HG03354 (cell line): ENCODE data around the gene LYPD6.

Experiments
- ATAC-seq: cut with Tn5 transposase; IDR thresholded peaks from one replicate; pipeline ENCODE4 v1.9.1; 2021; ENCODE audit warnings: mild to moderate bottlenecking; ENCODE audit not compliant: unreplicated experiment, poor library complexity, severe bottlenecking

Gene LYPD6

GRCh38 chr2:149344105-149344504 lies 13.7 kb downstream of the LYPD6 start:
- ATAC-seq = no peak

- no peak for ATAC-seq
These were observed 15.9 kb downstream of the LYPD6 start for GRCh38 chr2:149346272-149346671.

- ATAC-seq = no peak
These were observed 17.9 kb downstream of the LYPD6 start for GRCh38 chr2:149348291-149348690.

GRCh38 chr2:149353421-149353820 lies 23.0 kb downstream of the LYPD6 start:
- no peak for ATAC-seq

GRCh38 chr2:149355716-149356422 lies 25.5 kb downstream of the LYPD6 start:
- ATAC-seq = no peak

- no peak for ATAC-seq
These were observed 26.7 kb downstream of the LYPD6 start for GRCh38 chr2:149357058-149357457.

GRCh38 chr2:149360106-149360505 lies 29.7 kb downstream of the LYPD6 start:
- ATAC-seq = no peak

GRCh38 chr2:149363958-149364357 lies 33.6 kb downstream of the LYPD6 start:
- no peak for ATAC-seq

GRCh38 chr2:149364839-149365238 lies 34.5 kb downstream of the LYPD6 start:
- ATAC-seq = no peak

- ATAC-seq = no peak
These were observed 35.7 kb downstream of the LYPD6 start for GRCh38 chr2:149365931-149366583.

- ATAC-seq = no peak
These were observed 39.8 kb downstream of the LYPD6 start for GRCh38 chr2:149370061-149370775.

GRCh38 chr2:149371476-149371875 lies 41.1 kb downstream of the LYPD6 start:
- ATAC-seq = no peak

- ATAC-seq = no peak
These were observed 45.5 kb downstream of the LYPD6 start for GRCh38 chr2:149375801-149376361.

GRCh38 chr2:149380205-149380604 lies 49.8 kb downstream of the LYPD6 start:
- no peak for ATAC-seq

- no peak for ATAC-seq
These were observed 53.0 kb downstream of the LYPD6 start for GRCh38 chr2:149383340-149383739.

GRCh38 chr2:149385350-149385749 lies 55.0 kb downstream of the LYPD6 start:
- no peak for ATAC-seq

- ATAC-seq = no peak
These were observed 57.0 kb downstream of the LYPD6 start for GRCh38 chr2:149387411-149387810.

GRCh38 chr2:149388120-149388816 lies 57.9 kb downstream of the LYPD6 start:
- ATAC-seq = no peak

- no peak for ATAC-seq
These were observed 59.2 kb downstream of the LYPD6 start for GRCh38 chr2:149389506-149390167.
